K562 (cell line): ENCODE results near the gene PRDM15. TPM values are rescaled to one million over a fixed set of nuclear protein-coding genes. Genes with fewer than 3 reads are reported as not detected.
A peak's percentile ranks its signal among the peaks of the same experiment; 100 is the strongest.

ENCODE experiments used
- ATAC-seq: fragments of 200-7000 bp; cut with Tn5 transposase; 3 replicates; pipeline ENCODE4 v1.9.1; 2020; ENCODE audit warnings: moderate library complexity
- BruUV-seq: library from RNA; stranded (reverse); fragments of 400-500 nt; replicated peaks from 2 replicates; lab custom pipeline; 2021; lab: Mats Ljungman, UMichigan
- CTCF ChIA-PET: fragments of 300-600 bp; formaldehyde crosslinking; extraction: SDS; loops from one replicate; lab custom pipeline; 2021; ENCODE audit warnings: low intra/inter-chr PET ratio; lab: Yijun Ruan, JAX
- POLR2A ChIA-PET: fragments of 300-600, 350-650 bp; sonication (Branson Sonifier 250); formaldehyde crosslinking; extraction: SDS; loops from one replicate; lab custom pipeline; 2021; ENCODE audit warnings: antibody characterized with exemption, inconsistent platforms; lab: Yijun Ruan, JAX
- DNase-seq, 4 experiments: peaks; one replicate each; pipeline versions ENCODE4 v3.0.0 to v3.0.0-alpha.2; 2011 to 2018; ENCODE audit warnings: low spot score in 3 of 4, mixed read lengths in 3 of 4; ENCODE audit errors: extremely low read depth in 1 of 4
- FAIRE-seq: peaks from 2 replicates; lab custom pipeline; 2011; peaks lifted over from hg19 to GRCh38; lab: Jason Lieb, UNC
- H2AFZ ChIP-seq: 2 replicates; pipeline ENCODE4 v1.6.0; 2011; ENCODE audit warnings: low read depth, low read length, control low read depth, inconsistent platforms
- H3K27ac ChIP-seq: fragments of 200-600 bp; 3 replicates; pipeline ENCODE4 v1.8.0; 2011; ENCODE audit warnings: low read depth, mild to moderate bottlenecking, control low read depth, inconsistent platforms, low read length, moderate library complexity, mixed read lengths; ENCODE audit errors: extremely low read depth
- H3K27me3 ChIP-seq, 2 experiments: fragments of 300-600 bp in 1 of 2; 2 replicates in 1 of 2; 3 replicates in 1 of 2; pipeline versions ENCODE4 v1.6.0 to v1.8.0; 2011; ENCODE audit warnings: inconsistent platforms in 2 of 2, low read length in 2 of 2, mild to moderate bottlenecking in 1 of 2, mixed read lengths in 1 of 2, moderate library complexity in 1 of 2; ENCODE audit not compliant: control insufficient read depth in 2 of 2, insufficient read depth in 2 of 2
- H3K36me3 ChIP-seq: fragments of 300-600 bp; 3 replicates; pipeline ENCODE4 v1.8.0; 2011; ENCODE audit warnings: mild to moderate bottlenecking, low read length, inconsistent platforms; ENCODE audit not compliant: control insufficient read depth, insufficient read depth
- H3K4me1 ChIP-seq, 2 experiments: fragments of 200-600 bp in 1 of 2; replicated peaks in 1 of 2; 2 replicates in 1 of 2; 3 replicates in 1 of 2; pipeline versions ENCODE4 v1.5.1 to v1.8.0; 2011; ENCODE audit warnings: inconsistent platforms in 2 of 2, low read length in 2 of 2, mild to moderate bottlenecking in 1 of 2, mixed read lengths in 1 of 2, moderate library complexity in 1 of 2; ENCODE audit not compliant: control insufficient read depth in 2 of 2, insufficient read depth in 2 of 2
- H3K4me2 ChIP-seq: 2 replicates; pipeline ENCODE4 v1.6.1; 2011; ENCODE audit warnings: low read length, control low read depth, inconsistent platforms, mixed read lengths; ENCODE audit not compliant: insufficient read depth
- H3K4me3 ChIP-seq: fragments of 200-600 bp; sonication (generic), shearing (Covaris generic); 2 replicates; pipeline ENCODE4 v1.5.1; 2016; ENCODE audit warnings: control low read depth, inconsistent platforms
- H3K79me2 ChIP-seq: fragments of 200-600 bp; 3 replicates; pipeline ENCODE4 v1.8.0; 2011; ENCODE audit warnings: low read length, inconsistent platforms; ENCODE audit not compliant: control insufficient read depth, insufficient read depth
- H3K9ac ChIP-seq, 2 experiments: 2 replicates each; pipeline versions ENCODE4 v1.6.0 to v1.6.1; 2011; ENCODE audit warnings: low read depth in 2 of 2, low read length in 2 of 2, control low read depth in 1 of 2, inconsistent platforms in 1 of 2, mild to moderate bottlenecking in 1 of 2, mixed read lengths in 1 of 2; ENCODE audit not compliant: insufficient read depth in 1 of 2
- H3K9me1 ChIP-seq: one replicate; pipeline ENCODE4 v1.6.0; 2011; ENCODE audit warnings: inconsistent platforms, mild to moderate bottlenecking, low read length, moderate library complexity; ENCODE audit not compliant: control insufficient read depth, insufficient read depth
- H3K9me3 ChIP-seq: replicated peaks from 2 replicates; pipeline ENCODE4 v1.5.1; 2011; ENCODE audit warnings: low read depth, low read length, inconsistent platforms; ENCODE audit not compliant: control insufficient read depth, insufficient read depth
- H4K20me1 ChIP-seq: replicated peaks from 2 replicates; pipeline ENCODE4 v1.6.1; 2011; ENCODE audit warnings: low read length, inconsistent platforms, mixed read lengths; ENCODE audit not compliant: control insufficient read depth, insufficient read depth
- NR1H2 ChIP-seq: sonication (generic); formaldehyde crosslinking; IDR thresholded peaks from 2 replicates; pipeline ENCODE4 v1.4.0; 2020; ENCODE audit warnings: mild to moderate bottlenecking, missing genetic modification reagents
- SPI1 ChIP-seq: IDR thresholded peaks from 2 replicates; pipeline ENCODE4 v1.6.1; 2011; ENCODE audit warnings: low read depth, low read length, control low read depth, borderline replicate concordance
- SRSF3 ChIP-seq: fragments of 200-400 bp; formaldehyde crosslinking; IDR thresholded peaks from 2 replicates; pipeline ENCODE4 v1.6.1; 2016; ENCODE audit warnings: mild to moderate bottlenecking, low read length, moderate library complexity; ENCODE audit not compliant: insufficient read depth
- WGBS: fragments of 100-300 bp; shearing (Covaris generic); methylation state at CpG from one replicate; pipeline ENCODE4 v1.1.6; 2016; ENCODE audit warnings: low coverage, mixed read lengths; ENCODE audit not compliant: insufficient coverage; ENCODE audit errors: missing lambda C conversion rate; 5-methylcytosine and 5-hydroxymethylcytosine counted together
- in situ Hi-C: fragments of 300-500 bp; cut with MboI; formaldehyde crosslinking; loops from 4 replicates; pipeline ENCODE4 v1.15.0; 2018; ENCODE audit warnings: inconsistent platforms, mixed read lengths
- intact Hi-C: fragments of 100-400 bp; cut with micrococcal nuclease; formaldehyde crosslinking; loops from 2 replicates; pipeline ENCODE4 v1.14.2; 2022
- polyA plus RNA-seq, 8 experiments: library from polyadenylated mRNA; depleted of rRNA in 4 of 8; stranded (reverse) in 5 of 8; unstranded in 3 of 8; fragments of >200 nt; fragmentation: Nextera tagmentation in 2 of 8; fragmentation: Illumina TruSeq in 1 of 8; extraction: Ambion mirVana in 2 of 8; extraction: Trizol in 1 of 8; gene quantifications; 2 replicates each; pipeline versions ENCODE4 v1.2.1 to v1.2.3, GENCODE V29; 2011 to 2014; ENCODE audit warnings: inconsistent platforms in 1 of 8, missing spikeins in 1 of 8
- total RNA-seq, 7 experiments: library from RNA; depleted of rRNA in 6 of 7; stranded (reverse); fragments of >200 nt in 6 of 7; fragmentation: Illumina TruSeq in 2 of 7; extraction: Trizol in 2 of 7; gene quantifications; 2 replicates each; pipeline versions ENCODE4 v1.2.1 to v1.2.3, GENCODE V29; 2011 to 2021; ENCODE audit warnings: low replicate concordance in 1 of 7
- TF ChIP-seq, protein P1 (sequence below): fragments of 450-650 bp; formaldehyde crosslinking; IDR thresholded peaks from 2 replicates; pipeline ENCODE4 v1.4.0; 2022; ENCODE audit warnings: missing genetic modification characterization
- TF ChIP-seq, protein P2 (sequence below), 2 experiments: fragments of 200-800 bp in 1 of 2; sonication (Bioruptor generic) in 1 of 2; sonication (generic) in 1 of 2; formaldehyde crosslinking in 1 of 2; IDR thresholded peaks in 1 of 2; conservative IDR thresholded peaks in 1 of 2; 2 replicates each; pipeline versions ENCODE4 v1.5.0 to v1.6.1; 2016 to 2020; ENCODE audit warnings: missing compliant biosample characterization in 1 of 2, missing genetic modification characterization in 1 of 2, missing genetic modification reagents in 1 of 2

PRDM15 gene
- total and polyA plus RNA-seq, 9 of the 15 experiments (the other 6 are each of a cell fraction or from before 2014, with no cell fraction given), result 0.93 to 9.2 (median 6.2) TPM

- H3K4me2 ChIP-seq, result no peak overlapping the region
- DNase-seq (no peak), FAIRE-seq (no peak), ATAC-seq (no peak)
- H3K27ac ChIP-seq, result no peak overlapping the region
- intact Hi-C loops (loop anchor here (5.0 to 10.0 kb wide), 2 partner anchors 81 to 138 kb away; partner anchors contain the start of gene ZBTB21), in situ Hi-C loops (no loop called here)
- ChIA-PET POLR2A (no interaction called here), CTCF (no interaction called here)
- TF ChIP-seq NR1H2 (no peak), SPI1 (no peak), SRSF3 (no peak)
- TF ChIP-seq, protein P1, sequence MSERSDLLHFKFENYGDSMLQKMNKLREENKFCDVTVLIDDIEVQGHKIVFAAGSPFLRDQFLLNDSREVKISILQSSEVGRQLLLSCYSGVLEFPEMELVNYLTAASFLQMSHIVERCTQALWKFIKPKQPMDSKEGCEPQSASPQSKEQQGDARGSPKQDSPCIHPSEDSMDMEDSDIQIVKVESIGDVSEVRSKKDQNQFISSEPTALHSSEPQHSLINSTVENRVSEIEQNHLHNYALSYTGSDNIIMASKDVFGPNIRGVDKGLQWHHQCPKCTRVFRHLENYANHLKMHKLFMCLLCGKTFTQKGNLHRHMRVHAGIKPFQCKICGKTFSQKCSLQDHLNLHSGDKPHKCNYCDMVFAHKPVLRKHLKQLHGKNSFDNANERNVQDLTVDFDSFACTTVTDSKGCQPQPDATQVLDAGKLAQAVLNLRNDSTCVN (CRISPR knock-in tag), result no peak
- TF ChIP-seq, protein P2, sequence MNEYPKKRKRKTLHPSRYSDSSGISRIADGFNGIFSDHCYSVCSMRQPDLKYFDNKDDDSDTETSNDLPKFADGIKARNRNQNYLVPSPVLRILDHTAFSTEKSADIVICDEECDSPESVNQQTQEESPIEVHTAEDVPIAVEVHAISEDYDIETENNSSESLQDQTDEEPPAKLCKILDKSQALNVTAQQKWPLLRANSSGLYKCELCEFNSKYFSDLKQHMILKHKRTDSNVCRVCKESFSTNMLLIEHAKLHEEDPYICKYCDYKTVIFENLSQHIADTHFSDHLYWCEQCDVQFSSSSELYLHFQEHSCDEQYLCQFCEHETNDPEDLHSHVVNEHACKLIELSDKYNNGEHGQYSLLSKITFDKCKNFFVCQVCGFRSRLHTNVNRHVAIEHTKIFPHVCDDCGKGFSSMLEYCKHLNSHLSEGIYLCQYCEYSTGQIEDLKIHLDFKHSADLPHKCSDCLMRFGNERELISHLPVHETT (CRISPR knock-in tag; conservative IDR thresholded peaks at IDR 0.05 in 1 of 2, IDR thresholded peaks at IDR 0.05 in 1 of 2), result no peak
- BruUV-seq, result no TSS peak
- H3K79me2 ChIP-seq, result peaks cover 39% of the 10 kb centered on the region
- no peaks in the 10 kb centered on the region for H3K27me3 ChIP-seq
- H3K4me1 ChIP-seq, result peaks cover 20 to 30% of the 10 kb centered on the region in 2 experiments
- no peak overlapping the region for H3K4me3 ChIP-seq
- H3K9ac ChIP-seq, result 0 out of 4 replicates have a peak overlapping the region, but pooled peaks of 1 of the 2 experiments have one; percentile 1
- peaks cover 12% of the 10 kb centered on the region; the same call in 2 of the 3 replicates for H3K36me3 ChIP-seq
- 85% methylated on average over 8 of the region's 8 CpGs for WGBS
- H2AFZ ChIP-seq, result no peak overlapping the region
- H3K9me1 ChIP-seq, result peaks cover 3% of the 10 kb centered on the region
- no peaks in the 10 kb centered on the region for H3K9me3 ChIP-seq
- no peaks in the 10 kb centered on the region for H4K20me1 ChIP-seq
These were observed 2.7 kb downstream of the PRDM15 start for GRCh38 chr21:41876396-41876795.
